Calu3 (cell line): Measurements from ENCODE around the gene IL12RB1. TPM values are rescaled to one million over a fixed set of nuclear protein-coding genes. Genes with fewer than 3 reads are reported as not detected.

Experiments used
- BruUV-seq: library from RNA; stranded (reverse); fragments of 400-500 nt; replicated peaks from 2 replicates; lab custom pipeline; 2021; lab: Mats Ljungman, UMichigan
- CTCF ChIA-PET: fragments of 300-600 bp; sonication (Branson Sonifier 250); formaldehyde crosslinking; loops from one replicate; lab custom pipeline; 2022; ENCODE audit warnings: antibody characterized with exemption; lab: Charles Lee
- DNase-seq: peaks from one replicate; pipeline ENCODE4 v3.0.0; 2022
- H3K27ac Mint-ChIP-seq: one replicate; pipeline ENCODE4 v1.8.0; 2022; ENCODE audit warnings: mixed read lengths; ENCODE audit not compliant: unreplicated experiment
- H3K27me3 Mint-ChIP-seq: one replicate; pipeline ENCODE4 v1.8.0; 2022; ENCODE audit warnings: mixed read lengths; ENCODE audit not compliant: unreplicated experiment
- H3K36me3 Mint-ChIP-seq: one replicate; pipeline ENCODE4 v1.8.0; 2022; ENCODE audit warnings: mild to moderate bottlenecking, moderate library complexity, mixed read lengths; ENCODE audit not compliant: insufficient read depth, unreplicated experiment
- H3K4me1 Mint-ChIP-seq: one replicate; pipeline ENCODE4 v1.8.0; 2022; ENCODE audit warnings: mild to moderate bottlenecking, low read depth, mixed read lengths; ENCODE audit not compliant: unreplicated experiment
- H3K4me3 Mint-ChIP-seq: one replicate; pipeline ENCODE4 v1.8.0; 2022; ENCODE audit warnings: mild to moderate bottlenecking, low read depth, moderate library complexity, mixed read lengths; ENCODE audit not compliant: unreplicated experiment
- H3K9me3 Mint-ChIP-seq: one replicate; pipeline ENCODE4 v1.8.0; 2022; ENCODE audit warnings: low read depth, mixed read lengths; ENCODE audit not compliant: unreplicated experiment
- CTCF ChIP-seq: fragments of 200-600 bp; IDR thresholded peaks from one replicate; pipeline ENCODE4 v1.8.0; 2022; ENCODE audit warnings: antibody characterized with exemption; ENCODE audit not compliant: unreplicated experiment
- intact Hi-C: fragments of 100-400 bp; cut with micrococcal nuclease; formaldehyde crosslinking; loops from one replicate; pipeline ENCODE4 v1.10.0; 2022; ENCODE audit not compliant: unreplicated experiment
- total RNA-seq: library from RNA; stranded (reverse); gene quantifications from 2 replicates; pipeline ENCODE4 v1.2.3, GENCODE V29; 2022

The IL12RB1 gene
- total RNA-seq, 1 experiment from 2014 or later: not detected

- Mint-ChIP-seq H3K4me1 (peaks cover 19% of the 10 kb centered on the region), H3K4me3 (no peak overlapping the region), H3K27ac (no peak overlapping the region), H3K9me3 (no peaks in the 10 kb centered on the region), H3K27me3 (no peaks in the 10 kb centered on the region), H3K36me3 (peaks cover 34% of the 10 kb centered on the region)
- DNase-seq: peak; percentile 89
- CTCF ChIA-PET: interaction anchor here (0.5 to 2.9 kb wide), 10 partner anchors 9 to 371 kb away, joined by 3 to 20 read pairs (median 5); partner anchors contain the start of genes MPV17L2 and PIK3R2
- intact Hi-C loops: loop anchor here (5.0 kb wide), 1 partner anchor 39 kb away; the partner anchor contains the start of gene PIK3R2
- no TSS peak for BruUV-seq
- peak; percentile 57 for TF ChIP-seq CTCF
Observed at GRCh38 chr19:18112989-18113478, 26.3 kb upstream of the IL12RB1 start.

DNA sequence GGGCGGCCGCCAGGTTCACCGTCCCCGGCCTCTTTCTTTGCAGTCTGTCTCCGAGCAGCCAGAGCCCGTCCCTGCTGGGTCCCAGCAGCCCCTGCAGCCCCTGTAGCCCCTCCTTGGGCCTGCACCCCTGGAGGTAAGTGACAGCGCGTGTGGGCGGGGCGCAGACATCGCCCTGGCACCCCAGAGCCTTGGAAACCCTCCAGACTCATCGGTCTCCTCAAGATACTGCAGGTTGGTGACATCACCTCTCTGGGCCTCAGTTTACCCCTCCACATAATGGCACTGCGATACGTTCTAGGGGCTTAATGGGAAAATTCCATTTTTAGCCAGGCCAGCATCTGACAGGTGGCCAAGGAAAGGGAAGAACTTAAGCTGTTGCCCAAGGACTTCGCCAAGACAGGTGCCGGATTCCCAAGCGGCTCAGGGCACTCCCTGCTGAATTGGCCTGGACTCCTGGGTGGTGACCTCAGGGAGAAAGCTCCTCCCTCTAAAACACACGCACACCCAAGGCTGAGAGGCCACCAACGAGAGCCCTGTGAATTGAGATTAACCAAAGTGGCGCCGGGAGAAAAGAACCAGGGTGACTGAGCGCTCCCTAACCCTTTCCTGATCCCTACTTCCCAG is 24.0 kb upstream of the IL12RB1 start:
- CTCF ChIA-PET: interaction anchor here (0.6 to 2.9 kb wide), 4 partner anchors 41 to 143 kb away, joined by 3 to 20 read pairs (median 5); partner anchors contain the start of gene PIK3R2
- Mint-ChIP-seq H3K4me1 (peaks cover 11% of the 10 kb centered on the region), H3K27me3 (no peaks in the 10 kb centered on the region), H3K9me3 (no peaks in the 10 kb centered on the region), H3K27ac (no peak overlapping the region), H3K36me3 (peaks cover 30% of the 10 kb centered on the region), H3K4me3 (peak overlapping the region; percentile 57)
- DNase-seq: no peak
- intact Hi-C loops: loop anchor here (5.0 kb wide), 1 partner anchor 42 kb away; the partner anchor contains the start of gene PIK3R2
- no TSS peak for BruUV-seq
- no peak for TF ChIP-seq CTCF

DNA sequence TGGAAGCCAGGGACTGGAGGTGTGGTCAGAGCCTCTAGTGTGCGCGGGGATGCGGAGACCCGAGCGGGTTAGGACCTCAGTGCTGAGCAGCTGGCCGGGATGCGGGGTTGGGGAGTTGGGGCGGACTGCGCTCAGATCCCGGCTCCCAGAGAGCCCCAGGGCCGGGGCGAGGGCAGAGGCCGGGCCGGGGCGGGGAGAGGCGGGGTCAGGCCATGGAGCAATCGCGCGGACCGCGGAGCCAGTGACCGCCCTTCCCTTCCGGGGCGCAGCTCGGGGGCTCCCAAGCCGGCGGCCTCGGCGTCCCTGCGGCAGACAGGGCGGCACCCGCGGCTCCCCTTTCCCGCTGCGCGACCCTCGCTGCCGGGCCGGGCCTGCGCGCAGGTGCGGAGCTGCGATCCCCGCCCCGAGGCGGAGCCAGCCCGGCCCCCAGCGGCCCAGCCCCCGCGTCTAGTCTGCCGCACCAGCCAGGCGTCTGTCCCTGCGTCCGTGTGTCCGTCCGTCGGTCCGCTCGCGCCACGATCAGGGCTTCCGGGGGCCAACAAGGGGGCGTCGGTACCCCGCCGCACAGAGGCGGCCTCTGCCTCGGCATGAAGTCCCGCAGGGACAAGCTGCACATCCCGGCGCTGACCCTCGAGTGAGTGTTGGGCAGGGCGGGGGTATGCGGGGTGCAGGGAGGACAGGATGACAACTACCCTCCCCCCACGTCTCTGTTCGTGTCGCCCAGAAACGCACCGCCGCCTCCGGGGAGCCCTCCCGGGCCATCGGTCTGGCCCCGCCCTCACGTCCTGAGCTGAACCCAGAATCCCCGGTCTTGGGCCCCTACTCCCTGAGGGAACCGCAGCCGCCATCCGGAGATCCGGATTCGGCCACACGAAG is 23.2 kb upstream of the IL12RB1 start:
- CTCF ChIA-PET: interaction anchor here (0.6 kb wide), 1 partner anchor 285 kb away, joined by 3 read pairs; no protein-coding TSS in a partner anchor
- no peak for TF ChIP-seq CTCF
- H3K36me3 Mint-ChIP-seq: peaks cover 30% of the 10 kb centered on the region
- BruUV-seq: no TSS peak
- intact Hi-C loops: loop anchor here (5.0 kb wide), 1 partner anchor 42 kb away; the partner anchor contains the start of gene PIK3R2
- peaks cover 11% of the 10 kb centered on the region for H3K4me1 Mint-ChIP-seq
- H3K9me3 Mint-ChIP-seq: no peaks in the 10 kb centered on the region
- no peaks in the 10 kb centered on the region for H3K27me3 Mint-ChIP-seq
- H3K27ac Mint-ChIP-seq: no peak overlapping the region
- H3K4me3 Mint-ChIP-seq: peak overlapping the region; percentile 57
- DNase-seq: peak; percentile 40

DNA sequence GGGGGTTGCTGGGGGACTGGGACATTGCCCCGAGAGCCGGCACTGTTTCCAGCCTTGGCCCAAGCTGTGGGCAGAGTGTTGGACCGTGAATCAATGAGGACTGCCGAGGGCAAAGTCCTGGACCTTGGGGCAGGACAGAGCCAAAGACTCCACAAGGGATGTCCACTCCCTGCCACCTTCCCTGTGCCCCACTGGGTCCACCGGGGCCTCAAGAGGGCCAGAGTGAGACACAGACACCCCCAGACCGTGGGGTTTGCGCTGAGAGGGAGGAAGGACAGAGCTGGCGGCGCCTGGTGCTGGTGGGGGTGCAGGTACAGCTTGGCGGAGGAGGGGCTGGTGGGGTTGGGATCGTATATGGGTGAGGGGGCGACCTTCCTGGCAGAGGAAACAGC is 22.6 kb upstream of the IL12RB1 start:
- DNase-seq: no peak
- intact Hi-C loops: no loop called here
- CTCF ChIA-PET: interaction anchor here (0.6 kb wide), 1 partner anchor 286 kb away, joined by 3 read pairs; no protein-coding TSS in a partner anchor
- Mint-ChIP-seq H3K9me3 (no peaks in the 10 kb centered on the region), H3K27me3 (no peaks in the 10 kb centered on the region), H3K36me3 (peaks cover 33% of the 10 kb centered on the region), H3K4me3 (peak overlapping the region; percentile 57), H3K27ac (peak overlapping the region; percentile 43), H3K4me1 (peaks cover 11% of the 10 kb centered on the region)
- no peak for TF ChIP-seq CTCF
- no TSS peak for BruUV-seq
